Suprapubic skin (tissue), 3 donors: ENCODE data around the gene PXMP4.

Source experiments
- POLR2A ChIP-seq, 2 donors: fragments of 450-650 bp; IDR thresholded peaks; one replicate each; pipeline ENCODE4 v1.6.1; 2017; ENCODE audit warnings: antibody characterized with exemption in 2 of 2, mild to moderate bottlenecking in 2 of 2, moderate library complexity in 2 of 2
- TF ChIP-seq, protein P1 (sequence below), 2 donors: fragments of 200-600 bp in 1 of 2; fragments of 450-650 bp in 1 of 2; sonication (generic) in 1 of 2; IDR thresholded peaks; one replicate each; pipeline ENCODE4 v1.5.1; 2016 to 2019; ENCODE audit warnings: antibody characterized with exemption in 2 of 2, mild to moderate bottlenecking in 1 of 2, moderate library complexity in 1 of 2

DNA sequence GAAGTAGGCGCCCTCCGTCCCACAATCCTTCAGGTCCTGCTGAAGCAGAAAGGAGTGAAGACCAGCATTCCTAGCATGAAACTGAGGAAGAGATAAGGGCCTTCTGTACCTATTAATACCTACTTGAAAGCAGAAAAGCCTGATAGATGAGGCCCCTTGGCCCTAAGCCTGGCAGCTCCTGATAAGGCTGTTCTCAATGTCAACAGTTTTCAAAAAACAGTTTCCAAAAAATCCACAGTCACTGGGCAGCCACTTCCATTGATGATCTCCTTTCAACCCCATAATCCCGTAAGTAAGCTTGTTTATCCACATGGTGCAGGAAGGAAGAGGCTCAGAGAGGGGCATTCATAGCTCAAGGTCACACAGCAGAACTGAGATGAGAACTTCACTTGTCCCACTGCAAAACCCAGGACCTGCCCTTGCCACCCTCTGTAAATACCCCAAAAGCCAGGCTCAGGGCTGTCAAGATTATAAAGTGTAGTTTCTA is 31.1 kb downstream of the PXMP4 start:
- no peak for TF ChIP-seq POLR2A (IDR thresholded peaks at IDR 0.05)
- TF ChIP-seq, protein P1, sequence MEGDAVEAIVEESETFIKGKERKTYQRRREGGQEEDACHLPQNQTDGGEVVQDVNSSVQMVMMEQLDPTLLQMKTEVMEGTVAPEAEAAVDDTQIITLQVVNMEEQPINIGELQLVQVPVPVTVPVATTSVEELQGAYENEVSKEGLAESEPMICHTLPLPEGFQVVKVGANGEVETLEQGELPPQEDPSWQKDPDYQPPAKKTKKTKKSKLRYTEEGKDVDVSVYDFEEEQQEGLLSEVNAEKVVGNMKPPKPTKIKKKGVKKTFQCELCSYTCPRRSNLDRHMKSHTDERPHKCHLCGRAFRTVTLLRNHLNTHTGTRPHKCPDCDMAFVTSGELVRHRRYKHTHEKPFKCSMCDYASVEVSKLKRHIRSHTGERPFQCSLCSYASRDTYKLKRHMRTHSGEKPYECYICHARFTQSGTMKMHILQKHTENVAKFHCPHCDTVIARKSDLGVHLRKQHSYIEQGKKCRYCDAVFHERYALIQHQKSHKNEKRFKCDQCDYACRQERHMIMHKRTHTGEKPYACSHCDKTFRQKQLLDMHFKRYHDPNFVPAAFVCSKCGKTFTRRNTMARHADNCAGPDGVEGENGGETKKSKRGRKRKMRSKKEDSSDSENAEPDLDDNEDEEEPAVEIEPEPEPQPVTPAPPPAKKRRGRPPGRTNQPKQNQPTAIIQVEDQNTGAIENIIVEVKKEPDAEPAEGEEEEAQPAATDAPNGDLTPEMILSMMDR (IDR thresholded peaks at IDR 0.05): no peak
